SK-N-SH treated with all-trans-retinoic acid at 6 μM for 48 hours (cell line): ENCODE data around the gene CSTA.

Experiments used
- ATAC-seq: fragments of 200-7000 bp; cut with Tn5 transposase; 3 replicates; pipeline ENCODE4 v1.9.1; 2020; ENCODE audit warnings: mild to moderate bottlenecking, moderate library complexity
- ARNTL ChIP-seq: fragments of 450-650 bp; formaldehyde crosslinking; IDR thresholded peaks from 2 replicates; pipeline ENCODE4 v1.5.0; 2020; ENCODE audit warnings: low read depth, mild to moderate bottlenecking, moderate library complexity, borderline replicate concordance
- BACH2 ChIP-seq: fragments of 250-450 bp; sonication (Bioruptor Pico); IDR thresholded peaks from 2 replicates; pipeline ENCODE4 v1.9.0; 2021; ENCODE audit warnings: mild to moderate bottlenecking, borderline replicate concordance
- CSDC2 ChIP-seq: fragments of 250-450 bp; sonication (Bioruptor Pico); IDR thresholded peaks from 2 replicates; pipeline ENCODE4 v1.5.0; 2020; ENCODE audit warnings: mild to moderate bottlenecking, moderate library complexity
- ESRRG ChIP-seq: fragments of 250-450 bp; sonication (Bioruptor Pico); IDR thresholded peaks from 2 replicates; pipeline ENCODE4 v1.6.1; 2021; ENCODE audit warnings: mild to moderate bottlenecking
- ISL1 ChIP-seq: fragments of 250-450 bp; sonication (Bioruptor Pico); IDR thresholded peaks from 2 replicates; pipeline ENCODE4 v2.1.2; 2022; ENCODE audit warnings: mild to moderate bottlenecking, moderate library complexity
- OSR1 ChIP-seq: fragments of 250-450 bp; sonication (Bioruptor Pico); IDR thresholded peaks from 2 replicates; pipeline ENCODE4 v1.8.0; 2022; ENCODE audit warnings: moderate library complexity, mild to moderate bottlenecking, inconsistent platforms
- PPARA ChIP-seq: fragments of 250-450 bp; sonication (Bioruptor Pico); IDR thresholded peaks from 2 replicates; pipeline ENCODE4 v1.5.0; 2020; ENCODE audit warnings: mild to moderate bottlenecking, borderline replicate concordance
- RARB ChIP-seq: fragments of 250-450 bp; sonication (Bioruptor Pico); IDR thresholded peaks from 2 replicates; pipeline ENCODE4 v1.8.0; 2021; ENCODE audit warnings: mild to moderate bottlenecking, moderate library complexity
- SNAI2 ChIP-seq: fragments of 250-450 bp; sonication (Bioruptor Pico); IDR thresholded peaks from 2 replicates; pipeline ENCODE4 v1.5.0; 2020; ENCODE audit warnings: mild to moderate bottlenecking, moderate library complexity
- TCF4 ChIP-seq: fragments of 250-450 bp; sonication (Bioruptor Pico); IDR thresholded peaks from 2 replicates; pipeline ENCODE4 v1.8.0; 2021; ENCODE audit warnings: mild to moderate bottlenecking, moderate library complexity, borderline replicate concordance
- TOX ChIP-seq: fragments of 250-450 bp; sonication (Bioruptor Pico); IDR thresholded peaks from 2 replicates; pipeline ENCODE4 v1.8.0; 2021; ENCODE audit warnings: mild to moderate bottlenecking, moderate library complexity, borderline replicate concordance
- ZC3H10 ChIP-seq: fragments of 250-450 bp; sonication (Bioruptor Pico); IDR thresholded peaks from 2 replicates; pipeline ENCODE4 v1.5.1; 2021; ENCODE audit warnings: mild to moderate bottlenecking, moderate library complexity
- ZFP3 ChIP-seq: fragments of 250-450 bp; sonication (Bioruptor Pico); IDR thresholded peaks from 2 replicates; pipeline ENCODE4 v1.5.0; 2020; ENCODE audit warnings: mild to moderate bottlenecking, moderate library complexity
- ZFP30 ChIP-seq: fragments of 450-650 bp; formaldehyde crosslinking; IDR thresholded peaks from 2 replicates; pipeline ENCODE4 v1.5.0; 2022; ENCODE audit warnings: mild to moderate bottlenecking, moderate library complexity
- ZNF565 ChIP-seq: fragments of 450-650 bp; formaldehyde crosslinking; conservative IDR thresholded peaks from 2 replicates; pipeline ENCODE4 v1.5.0; 2020; ENCODE audit warnings: low read depth, mild to moderate bottlenecking, moderate library complexity
- ZNF70 ChIP-seq: fragments of 450-650 bp; formaldehyde crosslinking; IDR thresholded peaks from 2 replicates; pipeline ENCODE4 v1.5.0; 2020; ENCODE audit warnings: mild to moderate bottlenecking, moderate library complexity
- ZNF8 ChIP-seq: fragments of 450-650 bp; formaldehyde crosslinking; IDR thresholded peaks from 2 replicates; pipeline ENCODE4 v1.5.0; 2020; ENCODE audit warnings: mild to moderate bottlenecking, moderate library complexity
- TF ChIP-seq, protein P1 (sequence below): fragments of 250-450 bp; sonication (Bioruptor Pico); IDR thresholded peaks from 2 replicates; pipeline ENCODE4 v1.8.0; 2021; ENCODE audit warnings: low read depth, mild to moderate bottlenecking, moderate library complexity, borderline replicate concordance
- TF ChIP-seq, protein P2 (sequence below): fragments of 250-450 bp; sonication (Bioruptor Pico); IDR thresholded peaks from 2 replicates; pipeline ENCODE4 v1.8.0; 2020; ENCODE audit warnings: mild to moderate bottlenecking, moderate library complexity, borderline replicate concordance
- TF ChIP-seq, protein P3 (sequence below): fragments of 250-450 bp; sonication (Bioruptor Pico); IDR thresholded peaks from 2 replicates; pipeline ENCODE4 v1.5.1; 2021; ENCODE audit warnings: mild to moderate bottlenecking, moderate library complexity
- TF ChIP-seq, protein P4 (sequence below): fragments of 250-450 bp; sonication (Bioruptor Pico); IDR thresholded peaks from 2 replicates; pipeline ENCODE4 v1.5.1; 2020; ENCODE audit warnings: low read depth, mild to moderate bottlenecking, moderate library complexity

The CSTA gene

DNA sequence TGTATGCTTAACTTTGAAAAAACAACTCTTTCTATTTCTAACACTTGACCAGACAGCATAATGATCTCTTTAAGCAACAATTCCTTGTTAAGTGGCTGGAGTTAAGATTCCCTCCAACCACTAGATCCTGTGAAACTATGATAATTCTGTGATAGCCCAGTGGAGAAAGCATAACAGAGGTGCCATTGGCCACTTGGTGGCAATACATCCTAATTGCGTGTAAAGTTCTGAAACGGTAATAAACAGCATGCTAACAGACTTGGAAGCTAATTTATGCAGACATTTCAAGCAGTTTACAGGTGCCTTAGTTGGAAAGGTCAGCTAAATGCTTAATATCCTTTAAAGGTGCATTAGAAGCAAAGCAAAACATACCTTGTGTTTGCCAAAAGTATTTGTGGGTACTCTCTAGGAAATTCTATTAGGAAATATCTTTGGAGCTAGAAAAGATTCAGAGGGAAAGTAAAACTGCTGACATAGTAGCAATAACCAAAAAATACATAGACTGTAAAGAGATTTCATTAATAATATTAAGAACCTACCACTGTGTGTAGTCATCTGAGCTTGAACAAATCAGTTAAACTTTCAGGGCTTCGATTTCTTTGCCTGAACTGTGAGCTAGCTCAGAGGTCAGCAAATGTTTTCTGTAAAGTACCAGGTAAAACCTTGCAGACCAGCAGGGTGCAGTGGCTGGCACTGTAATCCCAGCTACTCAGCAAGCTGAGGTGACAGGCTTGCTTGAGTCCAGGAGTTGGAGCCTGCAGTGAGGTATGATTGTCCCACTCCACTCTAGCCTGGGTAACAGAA, 19.0 kb upstream of the CSTA start:
- ATAC-seq, result peak; percentile 53; the same call in 2 of the 3 replicates
- TF ChIP-seq ZC3H10 (CRISPR knock-in tag) (no peak), SNAI2 (CRISPR knock-in tag) (no peak), TCF4 (CRISPR knock-in tag) (no peak), ZNF8 (CRISPR knock-in tag) (no peak), CSDC2 (CRISPR knock-in tag) (no peak), OSR1 (CRISPR knock-in tag) (no peak), ISL1 (CRISPR knock-in tag) (no peak), ARNTL (no peak), ZNF565 (no peak), ESRRG (CRISPR knock-in tag) (no peak), ZNF70 (CRISPR knock-in tag) (no peak), ZFP30 (CRISPR knock-in tag) (no peak), RARB (CRISPR knock-in tag) (no peak), PPARA (CRISPR knock-in tag) (no peak), TOX (no peak)
- TF ChIP-seq, protein P1, sequence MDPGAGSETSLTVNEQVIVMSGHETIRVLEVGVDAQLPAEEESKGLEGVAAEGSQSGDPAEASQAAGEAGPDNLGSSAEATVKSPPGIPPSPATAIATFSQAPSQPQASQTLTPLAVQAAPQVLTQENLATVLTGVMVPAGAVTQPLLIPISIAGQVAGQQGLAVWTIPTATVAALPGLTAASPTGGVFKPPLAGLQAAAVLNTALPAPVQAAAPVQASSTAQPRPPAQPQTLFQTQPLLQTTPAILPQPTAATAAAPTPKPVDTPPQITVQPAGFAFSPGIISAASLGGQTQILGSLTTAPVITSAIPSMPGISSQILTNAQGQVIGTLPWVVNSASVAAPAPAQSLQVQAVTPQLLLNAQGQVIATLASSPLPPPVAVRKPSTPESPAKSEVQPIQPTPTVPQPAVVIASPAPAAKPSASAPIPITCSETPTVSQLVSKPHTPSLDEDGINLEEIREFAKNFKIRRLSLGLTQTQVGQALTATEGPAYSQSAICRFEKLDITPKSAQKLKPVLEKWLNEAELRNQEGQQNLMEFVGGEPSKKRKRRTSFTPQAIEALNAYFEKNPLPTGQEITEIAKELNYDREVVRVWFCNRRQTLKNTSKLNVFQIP, result no peak

DNA sequence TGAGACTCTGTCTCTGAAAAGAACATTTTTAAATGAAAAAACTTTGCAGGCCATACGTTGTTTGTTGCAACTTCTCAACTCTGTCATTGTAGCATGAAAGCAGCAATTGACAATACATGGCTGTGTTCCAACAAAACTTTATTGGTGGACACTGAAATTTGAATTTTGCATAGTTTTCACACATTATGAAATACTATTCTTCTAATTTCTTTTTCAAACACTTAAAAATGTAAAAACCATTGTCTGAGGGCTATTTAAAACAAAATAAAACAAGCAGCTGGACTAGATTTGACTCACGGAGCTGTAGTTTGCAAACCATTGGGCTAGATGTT, 18.5 kb upstream of the CSTA start:
- TF ChIP-seq, protein P2, sequence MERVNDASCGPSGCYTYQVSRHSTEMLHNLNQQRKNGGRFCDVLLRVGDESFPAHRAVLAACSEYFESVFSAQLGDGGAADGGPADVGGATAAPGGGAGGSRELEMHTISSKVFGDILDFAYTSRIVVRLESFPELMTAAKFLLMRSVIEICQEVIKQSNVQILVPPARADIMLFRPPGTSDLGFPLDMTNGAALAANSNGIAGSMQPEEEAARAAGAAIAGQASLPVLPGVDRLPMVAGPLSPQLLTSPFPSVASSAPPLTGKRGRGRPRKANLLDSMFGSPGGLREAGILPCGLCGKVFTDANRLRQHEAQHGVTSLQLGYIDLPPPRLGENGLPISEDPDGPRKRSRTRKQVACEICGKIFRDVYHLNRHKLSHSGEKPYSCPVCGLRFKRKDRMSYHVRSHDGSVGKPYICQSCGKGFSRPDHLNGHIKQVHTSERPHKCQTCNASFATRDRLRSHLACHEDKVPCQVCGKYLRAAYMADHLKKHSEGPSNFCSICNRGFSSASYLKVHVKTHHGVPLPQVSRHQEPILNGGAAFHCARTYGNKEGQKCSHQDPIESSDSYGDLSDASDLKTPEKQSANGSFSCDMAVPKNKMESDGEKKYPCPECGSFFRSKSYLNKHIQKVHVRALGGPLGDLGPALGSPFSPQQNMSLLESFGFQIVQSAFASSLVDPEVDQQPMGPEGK (CRISPR knock-in tag), result no peak
- TF ChIP-seq RARB (CRISPR knock-in tag) (no peak), ARNTL (no peak), CSDC2 (CRISPR knock-in tag) (no peak), ZFP30 (CRISPR knock-in tag) (no peak), ISL1 (CRISPR knock-in tag) (no peak), TOX (no peak), ZNF70 (CRISPR knock-in tag) (no peak), SNAI2 (CRISPR knock-in tag) (no peak), ESRRG (CRISPR knock-in tag) (no peak)
- TF ChIP-seq, protein P3, sequence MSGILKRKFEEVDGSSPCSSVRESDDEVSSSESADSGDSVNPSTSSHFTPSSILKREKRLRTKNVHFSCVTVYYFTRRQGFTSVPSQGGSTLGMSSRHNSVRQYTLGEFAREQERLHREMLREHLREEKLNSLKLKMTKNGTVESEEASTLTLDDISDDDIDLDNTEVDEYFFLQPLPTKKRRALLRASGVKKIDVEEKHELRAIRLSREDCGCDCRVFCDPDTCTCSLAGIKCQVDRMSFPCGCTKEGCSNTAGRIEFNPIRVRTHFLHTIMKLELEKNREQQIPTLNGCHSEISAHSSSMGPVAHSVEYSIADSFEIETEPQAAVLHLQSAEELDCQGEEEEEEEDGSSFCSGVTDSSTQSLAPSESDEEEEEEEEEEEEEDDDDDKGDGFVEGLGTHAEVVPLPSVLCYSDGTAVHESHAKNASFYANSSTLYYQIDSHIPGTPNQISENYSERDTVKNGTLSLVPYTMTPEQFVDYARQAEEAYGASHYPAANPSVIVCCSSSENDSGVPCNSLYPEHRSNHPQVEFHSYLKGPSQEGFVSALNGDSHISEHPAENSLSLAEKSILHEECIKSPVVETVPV (CRISPR knock-in tag), result no peak
- TF ChIP-seq, protein P4, sequence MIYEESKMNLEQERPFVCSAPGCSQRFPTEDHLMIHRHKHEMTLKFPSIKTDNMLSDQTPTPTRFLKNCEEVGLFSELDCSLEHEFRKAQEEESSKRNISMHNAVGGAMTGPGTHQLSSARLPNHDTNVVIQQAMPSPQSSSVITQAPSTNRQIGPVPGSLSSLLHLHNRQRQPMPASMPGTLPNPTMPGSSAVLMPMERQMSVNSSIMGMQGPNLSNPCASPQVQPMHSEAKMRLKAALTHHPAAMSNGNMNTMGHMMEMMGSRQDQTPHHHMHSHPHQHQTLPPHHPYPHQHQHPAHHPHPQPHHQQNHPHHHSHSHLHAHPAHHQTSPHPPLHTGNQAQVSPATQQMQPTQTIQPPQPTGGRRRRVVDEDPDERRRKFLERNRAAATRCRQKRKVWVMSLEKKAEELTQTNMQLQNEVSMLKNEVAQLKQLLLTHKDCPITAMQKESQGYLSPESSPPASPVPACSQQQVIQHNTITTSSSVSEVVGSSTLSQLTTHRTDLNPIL (CRISPR knock-in tag), result no peak
- TF ChIP-seq, protein P1, result no peak
- ATAC-seq, result no peak

DNA sequence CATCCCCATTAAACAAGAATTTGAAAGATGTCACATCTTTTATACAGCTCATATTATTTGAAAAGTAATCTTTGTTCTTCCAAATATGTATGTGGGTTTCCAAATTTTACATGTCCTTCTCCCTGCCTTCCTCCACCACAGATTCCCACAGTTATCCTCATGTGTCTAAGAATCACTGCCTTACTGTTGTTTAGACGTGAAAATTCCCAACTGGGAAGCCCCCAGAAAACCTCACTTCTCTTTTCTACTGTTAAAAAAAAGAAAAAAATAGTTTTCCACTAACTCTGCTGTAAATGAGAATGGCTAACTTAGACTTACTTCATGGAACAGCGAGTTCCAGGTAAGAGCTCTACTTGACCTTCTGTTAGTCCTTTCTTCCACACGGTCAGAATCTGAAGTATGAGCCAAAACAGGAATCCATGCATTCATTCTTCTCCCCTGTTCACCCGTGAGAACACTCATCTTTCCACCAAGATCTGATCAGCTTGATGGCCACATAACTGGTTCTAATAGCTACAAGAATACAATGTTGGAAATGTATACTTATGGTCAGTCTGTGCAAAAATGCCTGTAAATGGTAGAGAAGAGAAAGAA, 17.9 kb upstream of the CSTA start:
- ATAC-seq, result no peak
- TF ChIP-seq ZFP3 (CRISPR knock-in tag) (no peak), ZNF70 (CRISPR knock-in tag) (no peak), RARB (CRISPR knock-in tag) (no peak), BACH2 (CRISPR knock-in tag) (no peak), ZFP30 (CRISPR knock-in tag) (no peak), TOX (no peak), CSDC2 (CRISPR knock-in tag) (no peak), ZC3H10 (CRISPR knock-in tag) (no peak), TCF4 (CRISPR knock-in tag) (no peak), ESRRG (CRISPR knock-in tag) (no peak), ZNF8 (CRISPR knock-in tag) (no peak), ZNF565 (no peak), PPARA (CRISPR knock-in tag) (no peak)
- TF ChIP-seq, protein P4 (CRISPR knock-in tag), result no peak
- TF ChIP-seq, protein P2 (CRISPR knock-in tag), result no peak
- TF ChIP-seq, protein P1, result no peak
